ENCODE data around the gene TFDP3. TPM values are rescaled to one million over a fixed set of nuclear protein-coding genes. Genes with fewer than 3 reads are reported as not detected.
A peak's percentile ranks its signal among the peaks of the same experiment; 100 is the strongest.

Gene TFDP3
- total and polyA plus RNA-seq, 4 donors = not detected

- DNase-seq (ENCODE audit: low read depth in 4 of 6, low spot score in 6 of 6) = no peak
- Histone ChIP-seq H3K4me1 (ENCODE audit: control insufficient read depth, insufficient read depth, low read length) (no peaks in the 10 kb centered on the region), H3K27me3 (ENCODE audit: control insufficient read depth, insufficient read depth, low read length) (peaks cover 4% of the 10 kb centered on the region), H3K4me3 (ENCODE audit: low read depth, low read length) (no peak overlapping the region), H3K9me3 (ENCODE audit: control insufficient read depth, insufficient read depth, low read length) (no peaks in the 10 kb centered on the region), H3K36me3 (ENCODE audit: control insufficient read depth, insufficient read depth, low read length) (no peaks in the 10 kb centered on the region), H3K27ac (ENCODE audit: low read depth, low read length) (no peak overlapping the region)
- WGBS (ENCODE audit: insufficient coverage) = 73% methylated on average over 7 of the region's 10 CpGs
Measured at GRCh38 chrX:133190877-133191738, 27.0 kb downstream of the TFDP3 start.

GRCh38 chrX:133189195-133189594, 29.0 kb downstream of the TFDP3 start:
- no peak overlapping the region for H3K27ac ChIP-seq (ENCODE audit: low read depth, low read length)
- H3K4me1 ChIP-seq (ENCODE audit: control insufficient read depth, insufficient read depth, low read length) = no peaks in the 10 kb centered on the region
- no peaks in the 10 kb centered on the region for H3K36me3 ChIP-seq (ENCODE audit: control insufficient read depth, insufficient read depth, low read length)
- DNase-seq (ENCODE audit: low read depth in 4 of 6, low spot score in 6 of 6) = peak in 1 of 6 donors; percentile 8
- H3K27me3 ChIP-seq (ENCODE audit: control insufficient read depth, insufficient read depth, low read length) = peaks cover 4% of the 10 kb centered on the region
- no peaks in the 10 kb centered on the region for H3K9me3 ChIP-seq (ENCODE audit: control insufficient read depth, insufficient read depth, low read length)
- H3K4me3 ChIP-seq (ENCODE audit: low read depth, low read length) = no peak overlapping the region
- WGBS (ENCODE audit: insufficient coverage) = 50% methylated on average over 5 of the region's 8 CpGs

- Histone ChIP-seq H3K4me1 (ENCODE audit: control insufficient read depth, insufficient read depth, low read length) (no peaks in the 10 kb centered on the region), H3K36me3 (ENCODE audit: control insufficient read depth, insufficient read depth, low read length) (no peaks in the 10 kb centered on the region), H3K27me3 (ENCODE audit: control insufficient read depth, insufficient read depth, low read length) (peaks cover 3% of the 10 kb centered on the region), H3K27ac (ENCODE audit: low read depth, low read length) (no peak overlapping the region), H3K9me3 (ENCODE audit: control insufficient read depth, insufficient read depth, low read length) (no peaks in the 10 kb centered on the region), H3K4me3 (ENCODE audit: low read depth, low read length) (no peak overlapping the region)
- peak in 1 of 6 donors; percentile 36 for DNase-seq (ENCODE audit: low read depth in 4 of 6, low spot score in 6 of 6)
- 50% methylated on average over 1 of the region's 3 CpGs for WGBS (ENCODE audit: insufficient coverage)
Measured at GRCh38 chrX:133188631-133189030, 29.5 kb downstream of the TFDP3 start.

- H3K27ac ChIP-seq (ENCODE audit: low read depth, low read length) = no peak overlapping the region
- WGBS (ENCODE audit: insufficient coverage) = 58% methylated on average over 1 of the region's 2 CpGs
- no peak for DNase-seq (ENCODE audit: low read depth in 4 of 6, low spot score in 6 of 6)
- no peaks in the 10 kb centered on the region for H3K36me3 ChIP-seq (ENCODE audit: control insufficient read depth, insufficient read depth, low read length)
- no peaks in the 10 kb centered on the region for H3K4me1 ChIP-seq (ENCODE audit: control insufficient read depth, insufficient read depth, low read length)
- H3K9me3 ChIP-seq (ENCODE audit: control insufficient read depth, insufficient read depth, low read length) = no peaks in the 10 kb centered on the region
- peaks cover 2% of the 10 kb centered on the region for H3K27me3 ChIP-seq (ENCODE audit: control insufficient read depth, insufficient read depth, low read length)
- no peak overlapping the region for H3K4me3 ChIP-seq (ENCODE audit: low read depth, low read length)
Measured at GRCh38 chrX:133185938-133186337, 32.2 kb downstream of the TFDP3 start.

- no peak for DNase-seq (ENCODE audit: low read depth in 4 of 6, low spot score in 6 of 6)
- Histone ChIP-seq H3K27me3 (ENCODE audit: control insufficient read depth, insufficient read depth, low read length) (peaks cover 2% of the 10 kb centered on the region), H3K4me3 (ENCODE audit: low read depth, low read length) (no peak overlapping the region), H3K36me3 (ENCODE audit: control insufficient read depth, insufficient read depth, low read length) (no peaks in the 10 kb centered on the region), H3K27ac (ENCODE audit: low read depth, low read length) (no peak overlapping the region), H3K4me1 (ENCODE audit: control insufficient read depth, insufficient read depth, low read length) (no peaks in the 10 kb centered on the region), H3K9me3 (ENCODE audit: control insufficient read depth, insufficient read depth, low read length) (no peaks in the 10 kb centered on the region)
- 58% methylated on average over 4 of the region's 4 CpGs for WGBS (ENCODE audit: insufficient coverage)
Measured at GRCh38 chrX:133185119-133185518, 33.0 kb downstream of the TFDP3 start.

GRCh38 chrX:133183806-133184205, 34.3 kb downstream of the TFDP3 start:
- H3K4me3 ChIP-seq (ENCODE audit: low read depth, low read length) = no peak overlapping the region
- no peaks in the 10 kb centered on the region for H3K27me3 ChIP-seq (ENCODE audit: control insufficient read depth, insufficient read depth, low read length)
- DNase-seq (ENCODE audit: low read depth in 4 of 6, low spot score in 6 of 6) = no peak
- no peaks in the 10 kb centered on the region for H3K4me1 ChIP-seq (ENCODE audit: control insufficient read depth, insufficient read depth, low read length)
- no peaks in the 10 kb centered on the region for H3K9me3 ChIP-seq (ENCODE audit: control insufficient read depth, insufficient read depth, low read length)
- no peaks in the 10 kb centered on the region for H3K36me3 ChIP-seq (ENCODE audit: control insufficient read depth, insufficient read depth, low read length)
- no CpG with 5 or more reads among the region's 2 CpGs for whole genome bisulfite sequencing (ENCODE audit: insufficient coverage)
- H3K27ac ChIP-seq (ENCODE audit: low read depth, low read length) = no peak overlapping the region

- WGBS (ENCODE audit: insufficient coverage) = no CpG with 5 or more reads among the region's 3 CpGs
- no peaks in the 10 kb centered on the region for H3K4me1 ChIP-seq (ENCODE audit: control insufficient read depth, insufficient read depth, low read length)
- no peaks in the 10 kb centered on the region for H3K9me3 ChIP-seq (ENCODE audit: control insufficient read depth, insufficient read depth, low read length)
- no peak overlapping the region for H3K27ac ChIP-seq (ENCODE audit: low read depth, low read length)
- H3K4me3 ChIP-seq (ENCODE audit: low read depth, low read length) = no peak overlapping the region
- no peaks in the 10 kb centered on the region for H3K27me3 ChIP-seq (ENCODE audit: control insufficient read depth, insufficient read depth, low read length)
- H3K36me3 ChIP-seq (ENCODE audit: control insufficient read depth, insufficient read depth, low read length) = no peaks in the 10 kb centered on the region
- DNase-seq (ENCODE audit: low read depth in 4 of 6, low spot score in 6 of 6) = no peak
Measured at GRCh38 chrX:133179500-133179899, 38.7 kb downstream of the TFDP3 start.

GRCh38 chrX:133177202-133177601, 41.0 kb downstream of the TFDP3 start:
- Histone ChIP-seq H3K4me1 (ENCODE audit: control insufficient read depth, insufficient read depth, low read length) (no peaks in the 10 kb centered on the region), H3K4me3 (ENCODE audit: low read depth, low read length) (no peak overlapping the region), H3K36me3 (ENCODE audit: control insufficient read depth, insufficient read depth, low read length) (no peaks in the 10 kb centered on the region), H3K27ac (ENCODE audit: low read depth, low read length) (no peak overlapping the region), H3K27me3 (ENCODE audit: control insufficient read depth, insufficient read depth, low read length) (no peaks in the 10 kb centered on the region), H3K9me3 (ENCODE audit: control insufficient read depth, insufficient read depth, low read length) (no peaks in the 10 kb centered on the region)
- WGBS (ENCODE audit: insufficient coverage) = 60% methylated on average over 2 of the region's 2 CpGs
- DNase-seq (ENCODE audit: low read depth in 4 of 6, low spot score in 6 of 6) = no peak

- H3K4me1 ChIP-seq (ENCODE audit: control insufficient read depth, insufficient read depth, low read length) = no peaks in the 10 kb centered on the region
- WGBS (ENCODE audit: insufficient coverage) = no CpG with 5 or more reads among the region's 2 CpGs
- no peaks in the 10 kb centered on the region for H3K9me3 ChIP-seq (ENCODE audit: control insufficient read depth, insufficient read depth, low read length)
- peak in 1 of 6 donors; percentile 42 for DNase-seq (ENCODE audit: low read depth in 4 of 6, low spot score in 6 of 6)
- H3K36me3 ChIP-seq (ENCODE audit: control insufficient read depth, insufficient read depth, low read length) = no peaks in the 10 kb centered on the region
- H3K4me3 ChIP-seq (ENCODE audit: low read depth, low read length) = no peak overlapping the region
- no peaks in the 10 kb centered on the region for H3K27me3 ChIP-seq (ENCODE audit: control insufficient read depth, insufficient read depth, low read length)
- H3K27ac ChIP-seq (ENCODE audit: low read depth, low read length) = no peak overlapping the region
Measured at GRCh38 chrX:133175605-133176004, 42.5 kb downstream of the TFDP3 start.

GRCh38 chrX:133175162-133175561, 43.0 kb downstream of the TFDP3 start:
- Histone ChIP-seq H3K4me1 (ENCODE audit: control insufficient read depth, insufficient read depth, low read length) (no peaks in the 10 kb centered on the region), H3K9me3 (ENCODE audit: control insufficient read depth, insufficient read depth, low read length) (no peaks in the 10 kb centered on the region), H3K27me3 (ENCODE audit: control insufficient read depth, insufficient read depth, low read length) (no peaks in the 10 kb centered on the region), H3K27ac (ENCODE audit: low read depth, low read length) (no peak overlapping the region), H3K4me3 (ENCODE audit: low read depth, low read length) (no peak overlapping the region), H3K36me3 (ENCODE audit: control insufficient read depth, insufficient read depth, low read length) (no peaks in the 10 kb centered on the region)
- no CpG with 5 or more reads among the region's 2 CpGs for WGBS (ENCODE audit: insufficient coverage)
- peak in 1 of 6 donors; percentile 13 for DNase-seq (ENCODE audit: low read depth in 4 of 6, low spot score in 6 of 6)

All from spinal cord (tissue), 10 donors.